ENCODE measurements around the gene KRTAP22-2.

Gene KRTAP22-2

DNA sequence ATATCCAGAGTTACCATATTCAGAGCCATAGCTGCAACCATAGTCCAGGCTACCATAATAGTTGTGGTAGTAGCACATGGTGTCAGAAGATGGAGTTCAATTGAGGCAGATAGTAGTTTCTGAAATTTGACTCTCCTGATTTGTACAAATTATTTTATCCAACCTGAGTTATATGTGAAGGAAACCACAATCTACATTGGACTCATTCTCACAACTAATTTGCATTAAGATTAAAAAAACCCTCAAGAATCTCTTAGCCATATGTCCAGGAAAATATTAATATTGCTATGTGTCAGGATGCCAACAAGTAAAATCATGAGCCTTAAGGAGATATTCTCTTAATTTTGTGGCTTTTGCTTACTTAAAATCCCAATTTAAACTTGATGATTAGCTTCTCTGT, at the start of gene KRTAP22-2:
Gene KRTAP22-2 (minus strand): TSS at position 101 of the 400 bp plus-strand sequence.
- no peak for DNase-seq (ENCODE audit: low read depth in 1 of 2, low spot score in 1 of 2)

DNA sequence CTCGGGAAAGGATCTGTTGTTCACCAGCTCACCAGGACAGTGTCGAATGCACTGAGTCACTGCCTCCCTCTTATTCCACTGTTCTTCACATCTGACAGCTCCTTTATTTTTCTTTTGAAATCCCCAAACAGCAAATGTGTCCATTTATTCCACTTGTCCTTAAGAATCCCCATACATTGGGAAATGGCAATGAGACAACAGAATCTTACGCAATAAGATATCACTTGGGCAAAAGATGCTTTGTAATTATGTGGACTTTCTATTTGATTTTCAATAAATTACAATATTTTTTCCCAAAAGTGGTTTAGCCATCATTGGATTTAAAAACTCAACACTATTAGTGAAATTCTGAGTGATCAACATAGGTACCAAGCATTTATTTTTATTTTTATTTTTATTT, 48.5 kb upstream of the KRTAP22-2 start:
- no peak for DNase-seq (ENCODE audit: low read depth in 1 of 2, low spot score in 1 of 2)

DNA sequence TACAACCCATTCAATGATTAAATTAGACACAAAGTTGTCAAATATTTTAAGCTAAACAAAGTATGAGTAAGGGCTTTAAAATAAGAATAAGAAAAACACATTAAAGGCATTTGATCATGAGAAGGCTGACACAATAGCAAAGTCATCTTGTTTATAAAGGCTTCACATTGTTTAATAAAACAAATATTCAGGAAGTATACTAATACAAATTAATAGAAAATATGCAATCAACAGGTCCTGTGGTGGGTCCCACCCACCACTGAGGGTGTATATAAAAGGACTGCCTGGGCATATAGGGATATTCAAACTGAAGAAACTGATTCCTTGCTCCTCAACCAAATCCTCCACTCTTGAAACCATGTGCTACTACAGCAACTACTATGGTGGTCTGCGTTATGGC, 44.7 kb upstream of the KRTAP22-2 start, which contains the start of gene KRTAP20-2:
Gene KRTAP20-2 (plus strand): TSS at position 301 of the 400 bp plus-strand sequence. CDS start 58 bp downstream, at position 359.
- DNase-seq (ENCODE audit: low read depth in 1 of 2, low spot score in 1 of 2), result no peak

DNA sequence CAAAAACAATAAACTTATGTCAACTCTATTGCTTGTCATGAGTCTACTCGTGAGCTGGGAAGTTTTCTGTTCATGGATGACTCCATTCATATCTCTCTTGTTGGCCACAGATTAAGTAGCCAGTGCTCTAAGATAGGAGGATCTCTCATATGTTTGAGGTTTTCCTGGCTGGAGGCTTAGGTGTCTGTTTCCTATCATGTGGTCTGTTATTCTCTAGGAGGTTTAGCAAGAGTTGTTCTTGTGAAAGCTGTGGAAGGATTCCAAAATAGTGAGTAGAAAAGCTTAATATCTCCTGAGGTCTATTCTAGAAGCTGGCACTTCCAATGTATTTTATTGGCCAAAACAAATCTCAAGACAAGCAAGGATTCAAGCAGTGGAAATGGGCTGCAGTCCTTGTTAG, 39.0 kb upstream of the KRTAP22-2 start:
- no peak for DNase-seq (ENCODE audit: low read depth in 1 of 2, low spot score in 1 of 2)

DNA sequence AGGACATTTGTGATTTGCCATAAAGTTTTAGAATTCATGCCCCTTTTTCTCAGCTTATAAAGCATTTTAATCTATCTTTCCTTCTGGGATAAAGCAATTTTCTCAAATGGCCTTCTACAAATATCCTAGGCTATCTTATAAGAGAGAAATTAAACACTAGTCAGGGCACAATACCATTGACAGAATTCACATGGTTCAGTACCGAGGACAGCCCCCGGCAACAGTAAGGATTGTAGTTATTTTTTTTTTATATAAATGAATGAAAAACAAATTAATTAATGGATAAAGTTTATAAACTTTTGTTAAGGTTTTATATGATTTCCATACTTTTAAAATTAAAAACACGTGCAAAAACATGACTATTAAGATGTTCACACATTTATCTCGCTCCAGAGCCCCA, 37.9 kb upstream of the KRTAP22-2 start:
- no peak for DNase-seq (ENCODE audit: low read depth in 1 of 2, low spot score in 1 of 2)

DNA sequence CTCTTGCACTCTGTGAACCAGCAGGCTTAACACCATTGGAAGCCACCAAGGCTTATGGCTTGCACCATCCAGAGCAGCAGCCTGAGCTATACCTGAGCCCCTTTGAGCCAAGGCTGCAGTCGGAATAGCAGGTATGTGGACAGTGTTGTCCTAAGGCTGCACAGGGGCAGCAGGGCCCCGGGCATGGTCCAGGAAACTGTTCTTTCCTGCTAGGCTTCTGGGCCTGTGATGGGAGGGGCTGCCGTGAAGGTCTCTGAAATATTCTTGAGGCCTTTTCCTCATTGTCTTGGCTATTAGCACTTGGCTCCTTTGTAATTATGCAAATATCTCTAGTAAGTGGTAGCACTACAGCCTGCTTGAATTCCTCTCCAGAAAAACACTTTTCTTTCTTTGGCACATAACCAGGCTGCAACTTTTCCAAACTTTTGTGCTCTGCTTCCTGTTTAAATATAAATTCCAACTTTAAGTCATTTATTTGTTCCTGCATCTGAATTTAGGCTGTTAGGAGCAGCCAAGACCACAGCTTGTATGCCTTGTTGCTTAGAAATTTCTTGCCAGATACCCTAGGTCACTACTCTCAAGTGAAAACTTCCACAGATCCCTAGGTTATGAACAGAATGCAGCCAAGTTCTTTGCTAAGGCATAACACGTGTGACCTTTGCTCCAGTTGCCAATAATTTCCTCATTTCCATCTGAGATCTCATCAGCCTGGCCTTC, 35.4 kb upstream of the KRTAP22-2 start:
- DNase-seq (ENCODE audit: low read depth in 1 of 2, low spot score in 1 of 2), result no peak

DNA sequence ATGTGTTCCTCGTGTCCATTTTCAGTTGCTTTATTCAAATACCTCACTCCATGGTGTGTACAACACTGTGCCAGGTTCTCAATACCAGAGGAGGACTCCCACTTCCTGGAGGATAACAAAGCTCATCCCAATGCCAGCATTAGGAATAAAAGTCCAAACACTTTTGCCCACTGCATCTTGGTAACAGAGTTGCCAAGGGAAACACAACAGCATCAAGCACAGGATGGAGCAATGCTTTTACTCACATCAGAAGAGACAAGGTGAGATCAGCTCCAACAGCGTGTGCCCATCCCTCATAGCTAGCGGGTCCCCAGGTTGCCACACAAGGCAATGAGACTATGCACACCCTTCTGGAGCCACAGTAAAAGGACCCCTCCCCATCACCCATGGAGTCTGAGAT, 33.2 kb upstream of the KRTAP22-2 start:
- no peak for DNase-seq (ENCODE audit: low read depth in 1 of 2, low spot score in 1 of 2)

DNA sequence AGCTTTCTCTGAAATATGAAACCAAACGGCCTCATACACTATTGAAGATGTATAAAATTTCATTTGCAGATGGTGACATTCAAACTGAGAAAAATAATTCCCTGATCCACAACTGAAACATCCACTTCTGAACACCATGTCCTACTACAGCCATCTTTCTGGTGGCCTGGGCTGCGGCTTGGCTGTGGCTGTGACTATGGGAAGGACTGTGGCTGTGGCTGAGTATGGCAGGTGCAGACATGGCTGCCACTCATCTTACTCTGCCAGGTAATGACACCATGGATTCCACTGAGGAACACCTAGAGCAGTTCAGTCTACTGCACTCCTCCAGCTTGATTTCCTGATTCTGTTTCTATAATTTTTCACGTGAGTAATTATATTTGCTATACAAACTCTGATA, 30.3 kb upstream of the KRTAP22-2 start, which contains the start of gene KRTAP20-4:
Gene KRTAP20-4 (plus strand): TSS at position 106 of the 400 bp plus-strand sequence.
- DNase-seq (ENCODE audit: low read depth in 1 of 2, low spot score in 1 of 2), result no peak

DNA sequence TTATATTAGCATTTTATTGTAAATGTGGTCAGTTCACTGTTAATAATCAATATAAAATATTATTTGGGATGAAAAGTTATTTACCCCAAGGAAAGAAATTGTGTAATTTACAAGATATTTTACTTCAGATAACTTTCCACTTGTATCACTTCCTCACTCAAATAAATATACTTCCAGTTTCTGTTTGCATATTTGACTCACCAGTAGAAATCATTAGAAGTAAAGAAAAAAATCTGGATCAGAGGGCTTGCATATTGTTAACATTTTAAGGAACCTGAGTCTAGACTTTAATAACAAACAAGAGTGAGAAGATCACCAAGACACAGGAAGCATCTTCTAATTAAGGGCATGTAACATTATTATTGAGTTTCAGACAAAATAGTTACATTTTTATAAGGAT, 29.9 kb upstream of the KRTAP22-2 start:
- no peak for DNase-seq (ENCODE audit: low read depth in 1 of 2, low spot score in 1 of 2)

DNA sequence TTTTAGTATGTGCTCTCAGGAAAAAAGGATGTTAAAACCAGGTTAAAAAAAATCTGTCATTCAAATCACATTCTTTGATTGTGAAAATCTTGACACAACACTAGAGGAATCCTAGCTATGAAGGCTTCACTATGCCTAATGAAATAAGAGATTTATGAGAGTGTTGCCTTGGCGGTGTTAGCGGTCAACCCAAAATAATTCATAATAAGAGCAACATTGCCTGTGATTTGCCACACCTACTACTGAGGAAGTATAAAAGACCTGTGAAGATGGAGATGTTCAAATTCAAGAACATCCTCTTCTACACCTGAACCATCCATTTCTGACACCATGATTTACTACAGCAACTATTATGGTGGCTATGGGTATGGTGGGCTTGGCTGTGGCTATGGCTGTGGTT, 25.9 kb upstream of the KRTAP22-2 start, which contains the start of gene KRTAP20-1:
Gene KRTAP20-1 (plus strand): TSS at position 301 of the 400 bp plus-strand sequence. CDS start 30 bp downstream, at position 331.
- no peak for DNase-seq (ENCODE audit: low read depth in 1 of 2, low spot score in 1 of 2)

DNA sequence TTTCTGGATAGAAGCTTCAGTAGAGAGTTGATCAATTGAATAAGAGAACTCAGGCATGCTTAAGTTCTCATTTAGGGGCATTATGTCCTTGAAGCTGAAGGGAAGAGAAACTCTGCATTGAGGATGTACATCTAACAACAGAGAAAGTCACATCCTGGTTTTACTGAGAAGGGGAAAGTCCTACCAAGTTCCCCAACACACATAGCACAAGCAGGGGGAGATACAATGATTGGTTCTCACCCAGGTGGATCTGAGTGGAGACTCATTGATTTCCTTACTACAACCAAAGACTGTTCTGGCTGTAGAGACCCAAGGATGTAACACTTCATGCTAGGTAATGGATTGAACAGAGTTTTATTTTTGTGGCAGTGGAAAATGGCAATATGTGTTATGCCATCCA, 25.0 kb upstream of the KRTAP22-2 start:
- DNase-seq (ENCODE audit: low read depth in 1 of 2, low spot score in 1 of 2), result no peak

DNA sequence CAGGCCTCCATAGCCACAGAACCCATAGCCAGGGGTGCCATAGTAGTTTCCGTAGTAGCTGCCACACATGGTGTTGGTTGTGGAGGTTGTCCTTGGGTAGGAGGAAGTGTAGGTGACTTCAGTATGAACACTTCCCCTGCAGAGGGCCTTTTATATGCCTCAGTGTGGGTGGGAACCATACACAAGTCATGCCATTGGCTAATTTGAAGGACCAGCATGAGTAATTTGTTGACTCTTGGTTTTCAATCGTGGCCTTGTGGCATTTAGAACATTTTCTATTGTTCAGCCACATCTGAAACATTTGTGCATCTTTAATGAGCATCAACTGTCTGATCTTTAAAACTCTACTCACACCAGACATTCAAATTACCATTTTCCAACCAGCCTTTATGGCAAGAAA, 23.6 kb upstream of the KRTAP22-2 start, which contains the start of gene KRTAP6-1:
Gene KRTAP6-1 (minus strand): TSS at position 95 of the 400 bp plus-strand sequence. CDS start 26 bp downstream, at position 69.
- DNase-seq (ENCODE audit: low read depth in 1 of 2, low spot score in 1 of 2), result no peak

DNA sequence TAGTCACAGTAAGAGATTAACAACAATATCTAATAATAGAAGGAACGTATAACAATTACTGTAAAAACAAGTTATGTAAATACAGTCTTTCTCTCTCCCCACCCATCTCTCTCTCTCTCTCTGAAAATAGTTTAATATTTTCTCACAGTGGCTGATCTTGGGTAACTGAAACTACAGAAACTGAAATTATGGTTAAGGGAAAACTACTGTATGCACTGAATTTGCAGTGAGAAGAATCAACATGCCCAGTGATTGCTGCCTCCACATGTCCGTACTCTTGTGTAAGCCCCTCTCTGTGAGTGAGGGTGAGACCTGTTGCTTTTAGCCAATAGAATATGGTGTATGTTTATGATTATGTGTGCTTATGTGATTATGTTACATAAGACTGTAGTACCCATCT, 21.9 kb upstream of the KRTAP22-2 start:
- DNase-seq (ENCODE audit: low read depth in 1 of 2, low spot score in 1 of 2), result no peak

DNA sequence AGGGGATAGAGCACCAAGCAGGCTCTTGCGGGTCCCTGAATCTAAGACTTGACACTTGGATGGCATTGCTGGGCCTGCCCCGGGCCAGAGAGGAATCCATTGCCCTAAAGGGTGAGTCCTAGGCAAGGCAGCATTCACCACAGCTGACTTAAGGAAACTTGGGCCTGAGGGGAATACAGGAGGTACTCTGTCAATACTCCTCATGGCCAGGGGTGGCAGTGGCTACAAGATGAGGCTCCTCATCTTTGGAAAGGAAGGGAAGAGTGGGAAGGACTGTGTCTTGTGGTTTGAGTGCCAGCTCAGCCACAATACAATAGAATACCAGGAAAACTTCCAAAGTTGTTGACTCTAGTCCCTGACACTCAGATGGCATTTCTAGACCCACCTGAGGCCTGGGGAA, 15.8 kb upstream of the KRTAP22-2 start:
- DNase-seq (ENCODE audit: low read depth in 1 of 2, low spot score in 1 of 2), result no peak

DNA sequence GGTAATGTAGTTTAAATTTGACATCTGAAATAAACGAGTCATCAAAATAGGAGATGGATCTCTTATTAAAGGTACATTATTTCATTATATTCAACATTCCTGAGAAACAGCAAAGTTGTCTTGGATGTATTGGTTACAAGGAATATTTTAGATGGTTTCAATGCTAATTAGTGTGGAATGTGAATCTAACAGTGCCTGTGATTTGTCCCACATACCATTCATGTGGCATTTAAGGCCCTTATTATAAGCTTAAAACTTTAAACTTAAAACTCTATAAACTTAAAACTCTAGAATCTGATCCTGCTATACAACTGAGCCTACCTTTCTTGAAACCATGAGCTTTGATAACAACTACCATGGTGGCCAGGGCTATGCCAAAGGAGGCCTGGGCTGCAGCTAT, 10.6 kb upstream of the KRTAP22-2 start, which contains the start of gene KRTAP22-1:
Gene KRTAP22-1 (plus strand): TSS at position 301 of the 400 bp plus-strand sequence.
- DNase-seq (ENCODE audit: low read depth in 1 of 2, low spot score in 1 of 2), result no peak

DNA sequence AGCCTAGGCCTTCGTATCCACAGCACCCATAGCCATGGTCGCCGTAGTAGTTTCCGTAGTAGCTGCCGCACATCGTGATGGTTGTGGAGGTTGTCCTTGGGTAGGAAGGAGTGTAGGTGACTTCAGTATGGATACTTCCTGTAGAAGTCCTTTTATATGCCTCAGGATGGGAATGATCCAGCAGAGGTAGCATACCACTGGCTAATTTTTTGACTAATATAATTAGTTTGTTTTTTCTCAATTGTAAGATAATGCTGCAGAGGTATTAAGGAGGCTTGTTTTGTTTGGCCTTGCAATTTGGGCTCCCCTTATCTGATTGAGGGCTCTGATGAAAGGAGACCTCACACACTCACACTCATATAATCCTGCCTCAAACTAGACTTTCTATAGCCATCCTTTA, 8.6 kb upstream of the KRTAP22-2 start, which contains the start of gene KRTAP6-2:
Gene KRTAP6-2 (minus strand): TSS at position 101 of the 400 bp plus-strand sequence. CDS start 28 bp downstream, at position 73.
- DNase-seq (ENCODE audit: low read depth in 1 of 2, low spot score in 1 of 2), result no peak

DNA sequence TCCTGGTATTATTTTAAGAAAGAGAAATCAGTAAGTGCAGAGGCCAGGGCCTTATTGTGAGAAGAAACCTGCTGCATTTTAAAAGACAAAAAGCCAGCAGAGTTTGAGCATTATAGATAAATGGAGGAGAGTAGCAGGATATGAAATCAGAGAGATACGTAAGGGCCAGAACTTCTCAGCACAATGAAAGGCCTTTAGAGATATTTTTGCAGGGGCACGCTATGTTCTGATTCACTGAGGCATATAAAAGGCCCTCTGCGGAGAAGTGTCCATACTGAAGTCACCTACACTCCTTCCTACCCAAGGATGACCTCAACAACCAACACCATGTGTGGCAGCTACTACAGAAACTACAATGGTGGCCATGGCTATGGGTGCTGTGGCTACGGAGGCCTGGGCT, 1.9 kb upstream of the KRTAP22-2 start, which contains the start of gene KRTAP6-3:
Gene KRTAP6-3 (plus strand): TSS at position 301 of the 400 bp plus-strand sequence. CDS start 6 bp downstream, at position 307.
- no peak for DNase-seq (ENCODE audit: low read depth in 1 of 2, low spot score in 1 of 2)

DNA sequence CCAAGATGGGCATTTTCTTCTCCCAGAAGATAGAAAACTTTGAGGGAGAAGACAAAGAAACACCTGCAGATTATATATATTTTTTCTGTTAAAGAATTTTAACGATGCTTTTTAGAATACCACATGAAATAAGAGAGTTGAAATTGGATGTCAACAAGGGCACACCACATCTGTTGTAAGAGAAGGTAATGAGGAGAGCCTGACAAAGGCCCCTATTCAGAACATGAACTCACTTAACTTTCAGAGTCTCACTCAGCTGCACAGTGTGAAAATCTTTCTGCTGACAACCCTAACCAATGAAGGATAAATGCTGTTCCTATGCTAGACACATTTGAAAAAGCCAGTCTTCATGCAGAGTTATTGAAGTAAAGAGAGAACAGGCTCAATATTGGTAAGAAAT, 7.3 kb downstream of the KRTAP22-2 start:
- no peak for DNase-seq (ENCODE audit: low read depth in 1 of 2, low spot score in 1 of 2)

DNA sequence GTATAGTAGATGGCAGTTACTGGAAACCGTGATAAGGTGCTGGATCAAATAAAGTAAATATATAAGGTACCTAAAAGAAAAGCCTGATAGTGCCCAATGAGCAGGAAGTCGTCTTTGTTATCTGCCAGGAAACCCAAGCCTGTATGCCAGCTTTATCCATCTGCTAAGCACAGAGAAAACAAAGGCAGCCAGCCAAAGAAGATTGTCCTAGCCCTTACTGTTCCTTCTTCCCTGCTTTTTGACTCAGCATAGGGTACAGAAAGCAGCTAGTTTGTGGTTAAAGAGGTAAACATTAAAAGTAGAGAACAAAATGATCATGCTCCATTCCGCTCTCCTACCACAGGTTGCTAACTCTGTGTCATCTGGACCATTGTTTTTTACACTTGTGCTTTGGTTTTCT, 10.1 kb downstream of the KRTAP22-2 start:
- no peak for DNase-seq (ENCODE audit: low read depth in 1 of 2, low spot score in 1 of 2)

DNA sequence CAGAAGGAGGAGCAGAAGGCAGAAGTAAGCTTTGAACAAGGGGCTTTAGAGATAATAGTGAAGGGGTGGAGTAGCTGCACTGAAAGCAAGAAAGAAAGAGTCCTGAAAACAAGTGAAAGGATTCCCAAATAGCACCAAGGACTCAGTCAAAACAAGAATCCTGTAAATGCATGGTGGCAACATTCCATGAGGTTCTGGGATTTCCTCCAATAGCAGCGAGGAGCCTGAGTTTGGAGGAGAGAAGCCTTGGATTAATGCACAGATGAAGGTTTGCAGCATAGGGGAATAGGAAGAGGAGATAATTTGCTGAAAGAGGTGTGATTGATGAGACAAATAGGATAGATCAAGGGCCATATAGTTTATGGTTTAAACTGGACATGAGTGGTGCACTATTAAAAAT, 10.9 kb downstream of the KRTAP22-2 start:
- no peak for DNase-seq (ENCODE audit: low read depth in 1 of 2, low spot score in 1 of 2)

DNA sequence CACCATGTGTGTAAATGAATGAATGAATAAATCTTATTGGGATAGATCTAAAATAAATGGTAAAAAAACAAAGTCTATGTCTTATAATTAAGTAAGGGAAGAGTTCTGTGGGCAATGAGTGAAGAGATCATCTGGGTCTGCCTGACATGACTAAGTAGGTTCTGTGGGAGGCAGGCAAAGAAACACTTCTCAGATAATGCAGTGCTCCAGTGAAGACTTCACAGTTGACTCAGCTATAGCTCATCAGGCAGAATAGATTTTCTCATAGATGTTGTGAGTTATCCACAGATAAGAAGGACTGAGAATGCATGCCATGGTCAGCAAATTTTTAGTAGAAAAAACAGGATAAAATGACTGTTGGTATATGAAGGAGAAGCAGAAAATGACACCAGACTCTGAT, 12.4 kb downstream of the KRTAP22-2 start:
- no peak for DNase-seq (ENCODE audit: low read depth in 1 of 2, low spot score in 1 of 2)

DNA sequence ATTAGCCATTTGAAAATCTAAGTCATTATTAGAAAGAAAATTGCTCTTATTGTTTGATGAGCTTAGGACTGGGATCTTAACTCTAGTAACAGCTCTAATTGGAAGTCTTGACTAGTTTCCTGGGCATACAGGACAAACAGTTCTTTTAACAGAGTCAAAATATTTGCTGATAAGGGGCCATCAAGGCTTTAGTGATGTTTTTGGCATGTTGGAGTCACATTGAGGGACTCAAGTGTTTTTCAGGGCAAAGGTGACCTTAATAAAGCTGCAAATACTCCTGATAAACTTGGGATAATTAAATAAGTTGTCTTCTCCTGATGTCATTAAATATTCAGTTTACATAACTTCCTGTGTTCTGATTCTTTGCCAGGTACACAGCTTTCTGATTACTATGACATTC, 22.6 kb downstream of the KRTAP22-2 start:
- no peak for DNase-seq (ENCODE audit: low read depth in 1 of 2, low spot score in 1 of 2)

Data from stimulated activated CD4-positive, alpha-beta T cell treated with anti-CD3 and anti-CD28 coated beads, Interleukin-15, amount 100 ng/mL, for 1 hour (primary cell).